ENCODE measurements around the gene NR5A2. TPM values are rescaled to one million over a fixed set of nuclear protein-coding genes. Genes with fewer than 3 reads are reported as not detected.

The NR5A2 gene
- total RNA-seq, 1 donor from 2014 or later = 0.98 TPM

DNA sequence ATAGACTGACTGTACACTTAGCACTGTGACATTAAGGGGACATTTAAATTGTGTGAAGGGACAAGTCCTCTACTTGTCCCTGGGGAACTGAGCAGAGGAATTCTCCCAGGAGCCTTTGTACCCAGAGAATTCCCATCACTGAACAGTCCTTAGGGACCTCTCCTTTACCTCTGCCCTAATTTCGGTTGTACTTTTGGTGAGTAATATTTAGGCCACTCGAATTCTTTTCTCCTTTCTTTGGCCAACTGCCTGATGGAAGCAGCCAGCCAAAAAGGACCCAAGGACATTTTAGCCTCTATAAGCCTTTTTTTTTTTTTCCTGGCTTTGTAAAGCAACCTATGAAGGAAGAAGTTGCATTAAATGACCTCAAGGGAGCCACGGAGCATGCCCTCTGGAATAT lies 71.5 kb downstream of the NR5A2 start:
- Histone ChIP-seq H3K4me3 (no peak overlapping the region), H3K9me3 (no peaks in the 10 kb centered on the region), H3K4me1 (no peaks in the 10 kb centered on the region), H3K27ac (no peak overlapping the region), H3K27me3 (no peaks in the 10 kb centered on the region), H3K36me3 (no peaks in the 10 kb centered on the region)
- no peak for DNase-seq (ENCODE audit: extremely low spot score in 2 of 2)
- intact Hi-C loops (cut with DNase I) = no loop called here
- TF ChIP-seq, protein P1, sequence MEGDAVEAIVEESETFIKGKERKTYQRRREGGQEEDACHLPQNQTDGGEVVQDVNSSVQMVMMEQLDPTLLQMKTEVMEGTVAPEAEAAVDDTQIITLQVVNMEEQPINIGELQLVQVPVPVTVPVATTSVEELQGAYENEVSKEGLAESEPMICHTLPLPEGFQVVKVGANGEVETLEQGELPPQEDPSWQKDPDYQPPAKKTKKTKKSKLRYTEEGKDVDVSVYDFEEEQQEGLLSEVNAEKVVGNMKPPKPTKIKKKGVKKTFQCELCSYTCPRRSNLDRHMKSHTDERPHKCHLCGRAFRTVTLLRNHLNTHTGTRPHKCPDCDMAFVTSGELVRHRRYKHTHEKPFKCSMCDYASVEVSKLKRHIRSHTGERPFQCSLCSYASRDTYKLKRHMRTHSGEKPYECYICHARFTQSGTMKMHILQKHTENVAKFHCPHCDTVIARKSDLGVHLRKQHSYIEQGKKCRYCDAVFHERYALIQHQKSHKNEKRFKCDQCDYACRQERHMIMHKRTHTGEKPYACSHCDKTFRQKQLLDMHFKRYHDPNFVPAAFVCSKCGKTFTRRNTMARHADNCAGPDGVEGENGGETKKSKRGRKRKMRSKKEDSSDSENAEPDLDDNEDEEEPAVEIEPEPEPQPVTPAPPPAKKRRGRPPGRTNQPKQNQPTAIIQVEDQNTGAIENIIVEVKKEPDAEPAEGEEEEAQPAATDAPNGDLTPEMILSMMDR (IDR thresholded peaks at IDR 0.05) = no peak

DNA sequence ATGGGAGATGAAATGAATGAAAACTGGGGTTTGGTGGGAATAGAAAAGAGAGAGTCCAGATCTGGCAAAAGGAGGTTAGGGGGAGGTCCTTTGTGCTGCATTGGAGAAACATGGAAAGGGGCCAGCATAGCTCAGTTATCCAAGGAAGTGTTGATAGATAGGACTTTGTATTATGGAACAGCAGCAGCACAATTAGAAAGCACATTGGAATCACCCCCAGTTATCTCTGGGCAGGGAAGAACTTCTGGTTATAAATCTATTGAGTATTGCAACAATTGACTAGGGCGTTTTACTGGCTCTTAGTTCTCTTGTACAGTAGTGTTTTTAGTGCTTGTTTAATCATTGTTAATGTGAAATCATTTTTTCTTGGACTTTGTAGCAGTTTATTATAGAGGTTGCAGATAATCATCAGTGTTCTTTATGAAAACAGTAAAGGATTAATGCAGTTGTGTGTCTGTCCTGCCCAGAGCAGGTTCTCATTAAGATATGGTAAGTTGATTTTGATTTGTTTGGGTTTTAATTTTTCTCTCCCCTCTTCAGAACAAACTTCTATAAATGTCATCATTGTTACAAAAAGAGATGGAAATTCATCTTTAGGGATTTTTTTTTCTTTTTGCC lies 76.6 kb downstream of the NR5A2 start:
- Histone ChIP-seq H3K27me3 (no peaks in the 10 kb centered on the region), H3K4me1 (no peaks in the 10 kb centered on the region), H3K4me3 (no peak overlapping the region), H3K36me3 (no peaks in the 10 kb centered on the region), H3K27ac (no peak overlapping the region), H3K9me3 (no peaks in the 10 kb centered on the region)
- intact Hi-C loops (cut with DNase I) = loop anchor here (10.0 kb wide), 1 partner anchor 159 kb away; no protein-coding TSS in a partner anchor
- no peak for DNase-seq (ENCODE audit: extremely low spot score in 2 of 2)
- TF ChIP-seq POLR2AphosphoS5 (IDR thresholded peaks at IDR 0.05; ENCODE audit: insufficient read depth in 1 of 2, low read depth in 1 of 2) = no peak
- no peak for TF ChIP-seq POLR2A (IDR thresholded peaks at IDR 0.05)
- TF ChIP-seq, protein P1 (IDR thresholded peaks at IDR 0.05) = no peak

DNA sequence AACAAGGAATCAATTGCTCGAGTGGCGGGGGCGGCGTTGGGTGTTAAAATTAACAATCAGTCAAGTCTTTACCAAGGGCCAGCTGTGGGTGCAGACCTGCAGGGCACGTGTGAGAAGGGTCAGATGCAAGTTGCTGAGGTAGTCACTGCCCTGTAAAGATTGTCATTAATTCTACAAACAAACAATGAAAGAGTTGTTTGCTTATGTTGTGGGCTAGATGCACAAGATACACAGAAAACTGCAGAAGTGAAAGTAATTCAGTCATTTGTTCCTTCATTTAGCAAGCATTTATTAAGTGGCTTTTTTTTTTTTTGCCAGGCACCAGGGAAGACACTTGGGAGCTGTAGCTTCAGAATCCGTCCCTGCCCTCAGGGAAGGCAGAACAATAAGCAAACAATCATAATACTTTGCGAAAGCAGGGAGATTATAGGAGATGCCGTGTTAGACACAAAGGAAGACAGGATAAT lies 79.5 kb downstream of the NR5A2 start:
- Histone ChIP-seq H3K36me3 (no peaks in the 10 kb centered on the region), H3K4me1 (no peaks in the 10 kb centered on the region), H3K27ac (no peak overlapping the region), H3K4me3 (no peak overlapping the region), H3K27me3 (no peaks in the 10 kb centered on the region), H3K9me3 (no peaks in the 10 kb centered on the region)
- no peak for TF ChIP-seq POLR2AphosphoS5 (IDR thresholded peaks at IDR 0.05; ENCODE audit: insufficient read depth in 1 of 2, low read depth in 1 of 2)
- TF ChIP-seq POLR2A (IDR thresholded peaks at IDR 0.05) = no peak
- TF ChIP-seq, protein P1 (IDR thresholded peaks at IDR 0.05) = no peak
- intact Hi-C loops (cut with DNase I) = loop anchor here (10.0 kb wide), 1 partner anchor 162 kb away; no protein-coding TSS in a partner anchor
- no peak for DNase-seq (ENCODE audit: extremely low spot score in 2 of 2)

DNA sequence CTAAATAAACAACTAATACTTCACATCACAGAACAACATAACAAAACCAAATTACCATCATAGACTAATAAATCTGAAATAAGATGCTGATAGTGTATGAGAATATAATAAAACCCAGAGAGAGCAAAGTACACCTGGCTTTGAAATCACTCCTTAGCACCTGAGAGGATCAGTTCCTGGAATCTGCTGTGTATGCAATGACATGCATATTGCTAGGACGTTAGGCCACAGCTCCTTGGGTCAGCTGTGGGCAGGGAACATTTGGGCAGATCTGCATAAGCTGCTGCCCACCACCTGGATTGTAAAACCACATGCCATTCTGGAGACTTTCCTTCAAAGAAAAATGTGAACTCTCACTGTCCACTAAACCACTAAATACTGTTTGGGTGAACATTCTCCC lies 81.1 kb downstream of the NR5A2 start:
- intact Hi-C loops (cut with DNase I) = loop anchor here (10.0 kb wide), 1 partner anchor 164 kb away; no protein-coding TSS in a partner anchor
- no peak overlapping the region for H3K4me3 ChIP-seq
- no peak for DNase-seq (ENCODE audit: extremely low spot score in 2 of 2)
- TF ChIP-seq, protein P1 (IDR thresholded peaks at IDR 0.05) = no peak
- TF ChIP-seq POLR2AphosphoS5 (IDR thresholded peaks at IDR 0.05; ENCODE audit: insufficient read depth in 1 of 2, low read depth in 1 of 2) (no peak), POLR2A (IDR thresholded peaks at IDR 0.05) (no peak)
- no peaks in the 10 kb centered on the region for H3K36me3 ChIP-seq
- H3K9me3 ChIP-seq = no peaks in the 10 kb centered on the region
- H3K27me3 ChIP-seq = no peaks in the 10 kb centered on the region
- no peaks in the 10 kb centered on the region for H3K4me1 ChIP-seq
- H3K27ac ChIP-seq = no peak overlapping the region

DNA sequence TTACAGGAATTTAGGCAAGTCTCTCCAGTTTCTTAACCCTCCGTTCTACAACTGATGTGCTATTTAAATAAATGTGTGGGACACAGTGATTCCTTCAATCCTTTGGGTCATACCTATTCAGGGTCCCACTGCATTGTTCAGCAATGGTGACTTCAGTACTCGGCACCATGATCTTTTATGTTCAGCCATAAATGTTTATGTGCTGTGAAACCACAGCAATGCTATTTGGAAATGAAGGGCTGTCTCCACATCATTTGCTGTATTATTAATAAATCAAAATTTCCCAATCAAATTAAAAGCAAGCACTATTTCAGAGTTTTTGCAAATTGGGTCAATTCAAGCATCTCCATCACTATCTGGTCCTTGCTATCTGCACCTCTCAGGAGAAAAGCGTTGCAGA lies 84.8 kb downstream of the NR5A2 start:
- H3K9me3 ChIP-seq = no peaks in the 10 kb centered on the region
- TF ChIP-seq, protein P1 (IDR thresholded peaks at IDR 0.05) = no peak
- no peak for TF ChIP-seq POLR2A (IDR thresholded peaks at IDR 0.05)
- TF ChIP-seq POLR2AphosphoS5 (IDR thresholded peaks at IDR 0.05; ENCODE audit: insufficient read depth in 1 of 2, low read depth in 1 of 2) = no peak
- DNase-seq (ENCODE audit: extremely low spot score in 2 of 2) = no peak
- intact Hi-C loops (cut with DNase I) = no loop called here
- H3K27ac ChIP-seq = no peak overlapping the region
- no peak overlapping the region for H3K4me3 ChIP-seq
- H3K27me3 ChIP-seq = no peaks in the 10 kb centered on the region
- no peaks in the 10 kb centered on the region for H3K4me1 ChIP-seq
- H3K36me3 ChIP-seq = no peaks in the 10 kb centered on the region

Measured in vagina (tissue), 2 donors.